Kidney epithelial cell (primary cell): ENCODE results near the gene FCHSD2. TPM values are rescaled to one million over a fixed set of nuclear protein-coding genes. Genes with fewer than 3 reads are reported as not detected.
A peak's percentile ranks its signal among the peaks of the same experiment; 100 is the strongest.

ENCODE experiments used
- DNase-seq: peaks from one replicate; pipeline ENCODE4 v3.0.0-alpha.2; 2010; ENCODE audit warnings: low read depth
- H3K27me3 ChIP-seq: 2 replicates; pipeline ENCODE4 v1.6.0; 2011; ENCODE audit warnings: low read length; ENCODE audit not compliant: control insufficient read depth, insufficient read depth
- H3K36me3 ChIP-seq: 2 replicates; pipeline ENCODE4 v1.5.1; 2011; ENCODE audit warnings: low read length; ENCODE audit not compliant: control insufficient read depth, insufficient read depth
- H3K4me3 ChIP-seq: 2 replicates; pipeline ENCODE4 v1.5.1; 2011; ENCODE audit warnings: low read depth, mild to moderate bottlenecking, control low read depth, low read length
- total RNA-seq: library from RNA; depleted of rRNA; stranded (reverse); fragments of >200 nt; gene quantifications from 2 replicates; pipeline ENCODE4 v1.2.3, GENCODE V29; 2015
- TF ChIP-seq, protein P1 (sequence below): IDR thresholded peaks from 2 replicates; pipeline ENCODE4 v1.5.1; 2011; ENCODE audit warnings: mild to moderate bottlenecking, moderate library complexity, low read length, control low read depth, inconsistent platforms; ENCODE audit not compliant: insufficient read depth, poor library complexity, severe bottlenecking

The FCHSD2 gene
- total RNA-seq, 1 donor from 2014 or later = 13.2 TPM

DNA sequence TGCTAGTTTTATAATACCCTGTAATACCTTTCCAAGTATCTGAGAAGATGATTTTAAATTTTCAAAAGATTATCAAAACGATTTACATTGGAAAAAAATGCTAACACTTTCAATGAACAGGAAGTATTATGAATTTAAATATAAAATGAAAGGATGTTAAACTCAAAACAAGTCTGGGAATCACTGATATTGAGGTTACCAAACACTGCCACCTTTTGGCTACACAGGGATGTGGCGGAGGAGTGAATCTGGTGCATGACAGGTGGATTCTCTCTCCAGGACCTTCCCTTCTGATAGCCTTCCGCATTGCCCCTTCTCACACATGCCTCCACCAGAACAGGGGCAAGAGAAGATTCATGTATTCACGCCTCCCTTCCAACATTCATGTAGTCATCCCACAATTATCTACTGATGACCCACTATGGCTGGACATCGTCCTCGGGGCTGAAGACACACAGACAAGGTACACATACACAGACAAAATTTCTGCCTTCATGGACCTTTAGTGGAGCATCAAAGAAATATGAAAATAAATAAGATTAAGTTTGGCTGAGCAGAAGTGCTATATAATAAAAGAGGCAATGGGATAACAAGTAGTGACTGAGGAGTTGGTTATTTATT is 293.2 kb downstream of the FCHSD2 start:
- no peaks in the 10 kb centered on the region for H3K36me3 ChIP-seq
- DNase-seq = no peak
- H3K4me3 ChIP-seq = no peak overlapping the region
- TF ChIP-seq, protein P1, sequence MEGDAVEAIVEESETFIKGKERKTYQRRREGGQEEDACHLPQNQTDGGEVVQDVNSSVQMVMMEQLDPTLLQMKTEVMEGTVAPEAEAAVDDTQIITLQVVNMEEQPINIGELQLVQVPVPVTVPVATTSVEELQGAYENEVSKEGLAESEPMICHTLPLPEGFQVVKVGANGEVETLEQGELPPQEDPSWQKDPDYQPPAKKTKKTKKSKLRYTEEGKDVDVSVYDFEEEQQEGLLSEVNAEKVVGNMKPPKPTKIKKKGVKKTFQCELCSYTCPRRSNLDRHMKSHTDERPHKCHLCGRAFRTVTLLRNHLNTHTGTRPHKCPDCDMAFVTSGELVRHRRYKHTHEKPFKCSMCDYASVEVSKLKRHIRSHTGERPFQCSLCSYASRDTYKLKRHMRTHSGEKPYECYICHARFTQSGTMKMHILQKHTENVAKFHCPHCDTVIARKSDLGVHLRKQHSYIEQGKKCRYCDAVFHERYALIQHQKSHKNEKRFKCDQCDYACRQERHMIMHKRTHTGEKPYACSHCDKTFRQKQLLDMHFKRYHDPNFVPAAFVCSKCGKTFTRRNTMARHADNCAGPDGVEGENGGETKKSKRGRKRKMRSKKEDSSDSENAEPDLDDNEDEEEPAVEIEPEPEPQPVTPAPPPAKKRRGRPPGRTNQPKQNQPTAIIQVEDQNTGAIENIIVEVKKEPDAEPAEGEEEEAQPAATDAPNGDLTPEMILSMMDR = peak; percentile 71
- H3K27me3 ChIP-seq = no peaks in the 10 kb centered on the region

DNA sequence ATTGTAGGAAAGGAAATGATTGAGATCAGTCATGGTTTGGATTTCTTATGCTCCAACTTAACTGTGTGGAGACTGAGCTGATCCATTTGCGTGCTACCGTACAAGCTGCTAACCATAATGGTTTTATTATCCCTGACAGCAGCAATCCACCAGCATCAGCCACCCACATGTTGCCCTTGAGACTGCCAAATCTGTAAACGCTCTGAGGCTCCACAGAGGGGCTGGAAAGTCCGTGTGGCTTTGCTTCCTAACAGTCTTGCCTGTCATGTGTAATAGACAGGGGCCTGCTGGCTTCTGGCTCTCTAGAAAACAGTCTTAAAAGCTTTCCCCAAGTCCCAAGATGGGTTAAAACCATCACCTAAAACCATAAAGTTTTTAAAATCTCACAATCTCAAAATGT is 297.8 kb downstream of the FCHSD2 start:
- TF ChIP-seq, protein P1 = no peak
- Histone ChIP-seq H3K27me3 (no peaks in the 10 kb centered on the region), H3K4me3 (no peak overlapping the region), H3K36me3 (no peaks in the 10 kb centered on the region)
- no peak for DNase-seq

DNA sequence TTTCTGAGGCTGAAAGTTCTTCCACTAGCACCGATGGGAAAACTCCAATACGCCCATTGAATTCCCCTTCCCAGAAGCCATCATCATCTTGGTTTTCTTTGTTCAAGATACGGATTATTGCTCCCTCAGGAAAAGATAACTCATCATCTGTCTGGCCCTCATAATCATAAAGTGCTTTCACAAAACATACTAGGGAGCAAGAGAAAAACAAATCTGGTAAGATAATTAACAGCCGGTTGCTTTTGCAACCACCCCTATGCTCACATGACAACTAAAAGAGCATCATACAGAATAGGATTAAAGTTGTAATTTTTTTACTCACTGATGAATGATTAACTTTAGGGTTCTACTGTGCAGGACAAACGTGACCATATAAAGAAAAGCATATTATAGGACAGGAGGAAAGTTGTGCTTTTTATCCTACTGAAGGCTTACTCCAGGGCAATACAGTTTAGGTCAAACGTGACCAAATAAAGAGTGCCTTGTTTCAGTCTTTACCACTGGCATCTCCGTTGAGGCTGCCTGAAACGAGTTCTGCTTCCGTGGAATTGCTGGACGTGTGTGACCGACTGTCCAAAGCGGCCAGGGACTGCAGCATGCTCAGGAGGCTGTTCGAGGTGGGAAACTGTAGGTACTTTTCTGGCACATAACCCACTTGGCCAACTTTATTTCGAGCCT is 299.3 kb downstream of the FCHSD2 start:
- DNase-seq = no peak
- Histone ChIP-seq H3K36me3 (no peaks in the 10 kb centered on the region), H3K4me3 (no peak overlapping the region), H3K27me3 (no peaks in the 10 kb centered on the region)
- TF ChIP-seq, protein P1 = no peak

DNA sequence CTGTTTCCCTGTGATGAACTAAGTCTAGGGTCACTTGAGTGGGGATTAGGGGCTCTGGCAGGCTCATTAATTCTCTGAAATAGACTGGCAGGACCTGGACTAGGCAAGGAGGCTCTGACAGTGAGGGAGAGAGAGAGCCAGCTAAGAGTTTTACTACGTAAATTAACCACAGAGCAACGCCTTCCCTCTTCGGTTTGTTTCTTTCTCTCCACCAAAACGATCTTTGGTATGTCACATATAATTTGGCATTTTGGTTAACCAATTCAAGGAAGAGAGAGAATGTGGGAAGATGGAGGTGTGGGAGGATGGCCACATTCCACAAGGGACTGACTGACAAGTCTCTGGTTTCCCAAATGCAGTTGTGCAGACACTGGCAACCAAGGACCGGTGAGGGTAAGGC is 300.0 kb downstream of the FCHSD2 start:
- TF ChIP-seq, protein P1 = no peak
- no peaks in the 10 kb centered on the region for H3K36me3 ChIP-seq
- DNase-seq = no peak

DNA sequence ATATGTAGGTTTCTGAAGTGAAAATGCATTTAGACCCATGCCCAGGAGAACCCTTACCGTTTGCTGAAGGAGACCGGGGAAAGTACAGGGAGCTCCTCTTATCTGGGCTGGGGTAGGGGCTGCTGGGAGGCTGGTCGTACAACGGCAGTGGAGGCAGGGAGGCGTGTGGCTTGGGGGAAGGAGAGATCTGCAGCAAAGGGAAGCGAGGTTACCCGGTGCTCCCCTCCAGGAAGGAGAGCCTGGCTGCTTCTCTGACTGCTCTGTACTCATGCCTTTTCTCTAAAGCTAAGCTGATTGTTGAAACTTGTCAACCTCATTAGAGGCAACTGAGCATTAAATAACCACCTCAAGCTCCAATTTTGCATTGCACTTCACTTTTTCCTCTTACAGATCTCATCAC is 300.7 kb downstream of the FCHSD2 start:
- no peak for DNase-seq

More for the DNA sequence above, 300.0 kb downstream of the FCHSD2 start:
- H3K4me3 ChIP-seq = no peak overlapping the region
- H3K27me3 ChIP-seq = no peaks in the 10 kb centered on the region

More for the DNA sequence above, 300.7 kb downstream of the FCHSD2 start:
- H3K4me3 ChIP-seq = no peak overlapping the region
- H3K27me3 ChIP-seq = no peaks in the 10 kb centered on the region
- TF ChIP-seq, protein P1 = no peak
- H3K36me3 ChIP-seq = no peaks in the 10 kb centered on the region
